Natural killer cell (primary cell): ENCODE results near the gene NOMO2. TPM values are rescaled to one million over a fixed set of nuclear protein-coding genes. Genes with fewer than 3 reads are reported as not detected.
"Not testable (repeated sequence)": the region's sequence is repeated elsewhere in the genome, so short reads cannot be mapped to it uniquely, and the experiment has no call there.

Experiments
- ATAC-seq, 3 donors: fragments of 150-1000 bp in 2 of 3; fragments of 200-7000 bp in 1 of 3; cut with Tn5 transposase; 1 replicate in 1 of 3; 2 replicates in 2 of 3; pipeline ENCODE4 v1.10.0; 2021; ENCODE audit warnings: mild to moderate bottlenecking in 2 of 3, moderate library complexity in 2 of 3
- DNase-seq, 2 donors: peaks; one replicate each; pipeline versions ENCODE4 v3.0.0 to v3.0.0-alpha.2; 2013 to 2021; ENCODE audit warnings: mixed read lengths in 1 of 2
- H3K27ac ChIP-seq: one replicate; pipeline ENCODE4 v1.5.1; 2013; ENCODE audit warnings: mild to moderate bottlenecking, low read length
- H3K27me3 ChIP-seq: one replicate; pipeline ENCODE4 v1.6.1; 2013; ENCODE audit warnings: low read length; ENCODE audit not compliant: control insufficient read depth, insufficient read depth
- H3K36me3 ChIP-seq: one replicate; pipeline ENCODE4 v1.6.1; 2013; ENCODE audit warnings: low read length; ENCODE audit not compliant: control insufficient read depth, insufficient read depth
- H3K4me1 ChIP-seq: one replicate; pipeline ENCODE4 v1.6.1; 2013; ENCODE audit warnings: low read length; ENCODE audit not compliant: control insufficient read depth, insufficient read depth
- H3K4me3 ChIP-seq: one replicate; pipeline ENCODE4 v1.5.1; 2013; ENCODE audit warnings: low read length
- H3K9me3 ChIP-seq: one replicate; pipeline ENCODE4 v1.6.1; 2013; ENCODE audit warnings: low read length; ENCODE audit not compliant: control insufficient read depth, insufficient read depth
- H3K27ac Mint-ChIP-seq, 2 donors: one replicate each; pipeline ENCODE4 v1.8.0; 2022; ENCODE audit warnings: mild to moderate bottlenecking in 2 of 2, mixed read lengths in 2 of 2, moderate library complexity in 1 of 2
- H3K27me3 Mint-ChIP-seq, 2 donors: one replicate each; pipeline ENCODE4 v1.8.0; 2022; ENCODE audit warnings: low read depth in 2 of 2, mixed read lengths in 2 of 2
- H3K36me3 Mint-ChIP-seq: one replicate; pipeline ENCODE4 v1.8.0; 2022; ENCODE audit warnings: mixed read lengths
- H3K4me1 Mint-ChIP-seq, 2 donors: one replicate each; pipeline ENCODE4 v1.8.0; 2022; ENCODE audit warnings: mixed read lengths in 2 of 2
- H3K4me3 Mint-ChIP-seq: one replicate; pipeline ENCODE4 v1.8.0; 2022; ENCODE audit warnings: mild to moderate bottlenecking, moderate library complexity, mixed read lengths
- H3K9me3 Mint-ChIP-seq, 2 donors: one replicate each; pipeline ENCODE4 v1.8.0; 2022; ENCODE audit warnings: mixed read lengths in 2 of 2
- WGBS: methylation state at CpG from one replicate; pipeline ENCODE4 v1.1.7; 2013; ENCODE audit warnings: missing lambda C conversion rate; ENCODE audit not compliant: insufficient coverage; 5-methylcytosine and 5-hydroxymethylcytosine counted together
- intact Hi-C: fragments of 100-400 bp; cut with micrococcal nuclease; formaldehyde crosslinking; loops from one replicate; pipeline ENCODE4 v1.14.2; 2022
- total RNA-seq, 4 donors: library from RNA; stranded (reverse); fragments of 120-200 nt in 1 of 4; gene quantifications; one replicate each; pipeline versions ENCODE4 v1.2.3 to v1.2.4, GENCODE V29; 2013 to 2022
- TF ChIP-seq, protein P1 (sequence below): fragments of 200-600 bp; IDR thresholded peaks from one replicate; pipeline ENCODE4 v1.8.0; 2022; ENCODE audit warnings: antibody characterized with exemption

The NOMO2 gene
- total RNA-seq, 3 donors from 2014 or later (not counting 1 experiment from before 2014, with no cell fraction given) = 67.7 to 105 (median 73.5) TPM

DNA sequence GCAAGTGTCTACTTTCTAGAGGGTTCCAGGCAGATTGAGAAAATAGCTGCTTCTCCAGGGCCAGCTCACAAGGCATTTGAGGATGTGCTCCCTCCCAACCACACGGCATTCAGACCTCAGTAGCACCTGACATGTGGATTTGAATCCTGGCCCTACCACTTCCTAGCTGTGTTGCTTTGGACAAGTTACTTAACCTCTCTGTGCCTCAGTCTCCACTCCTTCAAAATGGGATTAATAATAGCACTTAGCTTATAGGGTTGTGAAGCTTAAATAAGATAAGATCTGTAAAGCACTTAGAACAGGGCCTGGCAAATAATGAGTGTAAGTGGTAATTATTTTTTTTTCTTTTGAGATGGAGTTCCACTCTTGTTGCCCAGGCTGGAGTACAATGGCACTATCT is 21.0 kb upstream of the NOMO2 start:
- DNase-seq (no peak), ATAC-seq (no peak)
- Histone ChIP-seq H3K9me3 (no peaks in the 10 kb centered on the region), H3K4me3 (no peak overlapping the region), H3K4me1 (no peaks in the 10 kb centered on the region), H3K36me3 (no peaks in the 10 kb centered on the region), H3K27ac (no peak overlapping the region), H3K27me3 (no peaks in the 10 kb centered on the region)
- H3K27ac Mint-ChIP-seq = no peak overlapping the region
- no peaks in the 10 kb centered on the region for H3K36me3 Mint-ChIP-seq
- intact Hi-C loops = no loop called here
- no peaks in the 10 kb centered on the region for H3K4me1 Mint-ChIP-seq
- TF ChIP-seq, protein P1, sequence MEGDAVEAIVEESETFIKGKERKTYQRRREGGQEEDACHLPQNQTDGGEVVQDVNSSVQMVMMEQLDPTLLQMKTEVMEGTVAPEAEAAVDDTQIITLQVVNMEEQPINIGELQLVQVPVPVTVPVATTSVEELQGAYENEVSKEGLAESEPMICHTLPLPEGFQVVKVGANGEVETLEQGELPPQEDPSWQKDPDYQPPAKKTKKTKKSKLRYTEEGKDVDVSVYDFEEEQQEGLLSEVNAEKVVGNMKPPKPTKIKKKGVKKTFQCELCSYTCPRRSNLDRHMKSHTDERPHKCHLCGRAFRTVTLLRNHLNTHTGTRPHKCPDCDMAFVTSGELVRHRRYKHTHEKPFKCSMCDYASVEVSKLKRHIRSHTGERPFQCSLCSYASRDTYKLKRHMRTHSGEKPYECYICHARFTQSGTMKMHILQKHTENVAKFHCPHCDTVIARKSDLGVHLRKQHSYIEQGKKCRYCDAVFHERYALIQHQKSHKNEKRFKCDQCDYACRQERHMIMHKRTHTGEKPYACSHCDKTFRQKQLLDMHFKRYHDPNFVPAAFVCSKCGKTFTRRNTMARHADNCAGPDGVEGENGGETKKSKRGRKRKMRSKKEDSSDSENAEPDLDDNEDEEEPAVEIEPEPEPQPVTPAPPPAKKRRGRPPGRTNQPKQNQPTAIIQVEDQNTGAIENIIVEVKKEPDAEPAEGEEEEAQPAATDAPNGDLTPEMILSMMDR = no peak
- H3K9me3 Mint-ChIP-seq = no peaks in the 10 kb centered on the region
- no peak overlapping the region for H3K4me3 Mint-ChIP-seq
- no peaks in the 10 kb centered on the region for H3K27me3 Mint-ChIP-seq
- 79% methylated on average over 1 of the region's 1 CpG for WGBS

DNA sequence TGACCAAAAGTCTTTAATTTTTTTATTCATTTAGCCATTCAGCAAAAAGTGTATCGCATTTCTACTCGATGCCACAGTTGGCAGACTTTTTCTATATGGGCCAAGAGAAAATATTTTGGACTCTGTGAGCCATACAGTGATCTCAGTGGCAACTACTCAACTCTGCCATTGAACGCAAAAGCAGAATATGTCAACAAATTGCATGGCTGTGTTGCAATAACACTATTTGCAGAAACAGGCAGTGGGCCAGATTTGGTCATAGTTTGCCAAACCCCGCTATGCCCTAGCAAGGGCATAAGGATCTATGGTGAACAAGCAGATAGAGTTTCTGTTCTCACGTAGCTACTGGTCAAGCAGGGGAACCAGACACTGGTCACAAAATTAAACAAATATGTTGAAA is 18.5 kb upstream of the NOMO2 start:
- H3K9me3 ChIP-seq, DNase-seq, H3K27ac ChIP-seq, H3K36me3 ChIP-seq, H3K4me1 ChIP-seq, H3K27ac Mint-ChIP-seq, H3K9me3 Mint-ChIP-seq, H3K36me3 Mint-ChIP-seq, H3K4me3 Mint-ChIP-seq, intact Hi-C loops, H3K27me3 Mint-ChIP-seq, H3K27me3 ChIP-seq, ATAC-seq, H3K4me1 Mint-ChIP-seq, H3K4me3 ChIP-seq: not testable (repeated sequence)
- WGBS = 92% methylated on average over 2 of the region's 5 CpGs

DNA sequence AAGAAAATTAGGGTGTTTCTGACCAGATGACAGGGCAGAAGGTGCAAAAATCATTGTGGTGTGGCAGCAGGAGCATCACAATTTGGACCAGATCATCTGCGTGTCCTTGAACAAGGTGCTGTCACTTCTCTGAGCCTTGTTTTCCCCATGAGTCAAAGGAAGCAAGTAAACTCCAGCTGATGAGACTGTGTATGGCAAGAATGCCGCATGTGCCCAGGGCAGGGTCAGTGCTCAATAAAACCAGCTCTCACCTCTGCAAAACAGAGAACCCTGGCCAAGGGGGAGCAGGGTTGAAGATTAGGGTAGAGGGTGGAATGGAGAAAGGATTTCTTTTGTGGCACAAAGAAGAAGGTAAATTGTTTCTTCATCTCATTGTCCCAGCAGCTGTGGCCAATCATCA is 17.4 kb upstream of the NOMO2 start:
- DNase-seq, H3K27ac ChIP-seq, intact Hi-C loops: not testable (repeated sequence)

DNA sequence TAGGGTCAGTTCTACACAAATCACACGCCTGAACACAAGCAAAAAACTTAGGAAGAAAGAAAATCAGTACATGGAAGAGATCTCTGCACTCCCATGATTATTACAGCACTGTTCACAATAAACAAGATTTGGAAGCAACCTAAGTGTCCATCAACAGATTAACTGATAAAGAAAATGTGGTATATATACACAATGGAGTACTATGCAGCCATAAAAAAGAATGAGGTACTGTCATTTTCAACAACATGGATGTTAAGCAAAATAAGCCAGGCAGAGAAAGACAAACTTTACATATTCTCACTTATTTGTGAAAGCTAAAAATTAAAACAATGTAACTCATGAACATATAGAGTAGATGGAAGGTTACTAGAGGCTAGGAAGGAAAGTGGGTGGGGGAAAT is 16.0 kb upstream of the NOMO2 start:
- H3K27me3 ChIP-seq, H3K27me3 Mint-ChIP-seq, H3K4me1 Mint-ChIP-seq, ATAC-seq, DNase-seq, H3K9me3 ChIP-seq, H3K27ac ChIP-seq, H3K27ac Mint-ChIP-seq, intact Hi-C loops, H3K4me1 ChIP-seq, H3K4me3 Mint-ChIP-seq, H3K36me3 Mint-ChIP-seq, H3K9me3 Mint-ChIP-seq, H3K4me3 ChIP-seq, H3K36me3 ChIP-seq: not testable (repeated sequence)
- WGBS = 75% methylated on average over 1 of the region's 1 CpG

More for the DNA sequence above, 17.4 kb upstream of the NOMO2 start:
- H3K27me3 ChIP-seq, ATAC-seq, H3K4me3 Mint-ChIP-seq, H3K9me3 ChIP-seq, H3K36me3 ChIP-seq, H3K4me1 Mint-ChIP-seq, H3K4me3 ChIP-seq, H3K27ac Mint-ChIP-seq, H3K36me3 Mint-ChIP-seq, H3K4me1 ChIP-seq, H3K27me3 Mint-ChIP-seq, H3K9me3 Mint-ChIP-seq: not testable (repeated sequence)
- 98% methylated on average over 2 of the region's 2 CpGs for WGBS

DNA sequence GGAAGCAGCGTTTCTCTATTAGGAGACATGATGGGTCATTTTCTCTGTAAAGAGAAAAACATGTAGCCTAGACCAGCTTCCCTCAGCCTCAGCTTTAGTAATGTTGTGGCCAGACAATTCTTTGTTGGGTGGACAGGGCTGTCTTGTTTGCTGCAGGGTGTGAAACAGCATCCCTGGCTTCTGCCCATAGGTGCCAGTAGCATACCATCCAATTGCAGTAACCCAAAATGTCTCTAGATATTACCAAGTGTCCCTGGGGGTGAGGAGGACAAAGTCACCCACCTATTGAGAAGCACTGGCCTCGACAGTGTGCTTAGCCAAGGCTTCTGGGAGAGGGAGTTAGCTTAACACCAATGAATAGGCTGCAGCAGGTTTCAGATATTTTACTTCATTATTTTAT is 14.0 kb upstream of the NOMO2 start:
- H3K4me3 Mint-ChIP-seq, H3K9me3 Mint-ChIP-seq, H3K27me3 Mint-ChIP-seq, H3K27me3 ChIP-seq, intact Hi-C loops, H3K36me3 ChIP-seq, H3K36me3 Mint-ChIP-seq, ATAC-seq, H3K4me1 Mint-ChIP-seq, H3K4me1 ChIP-seq, H3K4me3 ChIP-seq, H3K27ac ChIP-seq, H3K27ac Mint-ChIP-seq, H3K9me3 ChIP-seq, DNase-seq: not testable (repeated sequence)
- WGBS = no CpG with 5 or more reads among the region's 2 CpGs

DNA sequence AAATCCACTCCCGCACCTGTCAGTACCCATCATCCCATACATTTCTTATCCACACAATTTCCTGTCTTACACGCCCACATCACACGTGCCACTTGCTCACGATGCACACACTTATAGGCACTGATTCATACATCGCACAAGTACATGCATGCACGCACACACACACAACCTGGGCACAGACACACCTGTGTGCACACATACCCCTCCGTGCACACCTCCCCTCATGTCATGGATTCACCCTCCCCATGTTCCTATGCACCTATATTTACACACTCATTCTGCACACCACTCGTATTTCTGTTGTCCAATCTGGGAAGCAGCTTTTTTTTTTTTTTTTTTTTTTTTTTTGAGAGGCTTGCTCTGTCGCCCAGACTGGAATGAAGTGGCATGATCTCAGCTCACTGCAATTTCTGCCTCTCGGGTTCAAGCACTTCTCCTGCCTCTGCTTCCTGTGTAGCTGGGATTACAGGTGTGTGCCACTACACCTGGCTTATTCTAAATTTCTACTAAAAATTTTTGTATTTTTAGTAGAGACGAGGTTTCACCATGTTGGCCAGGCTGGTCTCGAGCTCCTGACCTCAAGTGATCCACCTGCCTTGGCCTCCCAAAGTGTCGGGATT is 13.5 kb upstream of the NOMO2 start:
- H3K27ac Mint-ChIP-seq, H3K4me1 Mint-ChIP-seq, H3K36me3 ChIP-seq, H3K4me3 ChIP-seq, H3K27me3 Mint-ChIP-seq, H3K9me3 ChIP-seq, H3K4me1 ChIP-seq, H3K36me3 Mint-ChIP-seq, ATAC-seq, H3K27ac ChIP-seq, H3K27me3 ChIP-seq, H3K9me3 Mint-ChIP-seq, H3K4me3 Mint-ChIP-seq, DNase-seq, intact Hi-C loops: not testable (repeated sequence)
- WGBS = 90% methylated on average over 6 of the region's 13 CpGs

DNA sequence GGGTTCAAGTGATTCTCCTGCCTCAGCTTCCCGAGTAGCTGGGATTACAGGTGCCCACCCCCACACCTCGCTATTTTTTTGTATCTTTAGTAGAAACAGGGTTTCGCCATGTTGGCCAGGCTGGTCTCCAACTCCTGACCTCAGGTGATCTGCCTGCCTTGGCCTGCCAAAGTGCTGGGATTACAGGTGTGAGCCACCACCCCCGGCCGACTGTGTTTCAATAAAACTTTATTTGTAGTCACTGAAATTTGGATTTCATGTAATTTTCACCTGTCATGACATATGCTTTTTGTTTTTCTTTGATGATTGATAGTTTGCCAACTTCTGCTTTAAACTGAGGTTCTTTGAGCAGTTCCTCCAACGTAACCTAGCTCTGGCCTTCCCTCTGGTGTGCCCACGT is 12.0 kb upstream of the NOMO2 start:
- H3K4me3 ChIP-seq, H3K4me1 ChIP-seq, H3K9me3 ChIP-seq, H3K9me3 Mint-ChIP-seq, H3K27me3 ChIP-seq, ATAC-seq, DNase-seq, H3K27ac ChIP-seq, H3K36me3 Mint-ChIP-seq, H3K4me3 Mint-ChIP-seq, H3K27ac Mint-ChIP-seq, H3K36me3 ChIP-seq, H3K4me1 Mint-ChIP-seq, intact Hi-C loops, H3K27me3 Mint-ChIP-seq: not testable (repeated sequence)
- WGBS = no CpG with 5 or more reads among the region's 7 CpGs
